Fibroblast of upper back skin (primary cell): ENCODE data around the gene CIITA.
"Not testable (repeated sequence)": the region's sequence is repeated elsewhere in the genome, so short reads cannot be mapped to it uniquely, and the experiment has no call there.

ENCODE experiments used
- DNase-seq: peaks from one replicate; pipeline ENCODE4 v3.0.0-alpha.2; 2013

Gene CIITA, protein sequence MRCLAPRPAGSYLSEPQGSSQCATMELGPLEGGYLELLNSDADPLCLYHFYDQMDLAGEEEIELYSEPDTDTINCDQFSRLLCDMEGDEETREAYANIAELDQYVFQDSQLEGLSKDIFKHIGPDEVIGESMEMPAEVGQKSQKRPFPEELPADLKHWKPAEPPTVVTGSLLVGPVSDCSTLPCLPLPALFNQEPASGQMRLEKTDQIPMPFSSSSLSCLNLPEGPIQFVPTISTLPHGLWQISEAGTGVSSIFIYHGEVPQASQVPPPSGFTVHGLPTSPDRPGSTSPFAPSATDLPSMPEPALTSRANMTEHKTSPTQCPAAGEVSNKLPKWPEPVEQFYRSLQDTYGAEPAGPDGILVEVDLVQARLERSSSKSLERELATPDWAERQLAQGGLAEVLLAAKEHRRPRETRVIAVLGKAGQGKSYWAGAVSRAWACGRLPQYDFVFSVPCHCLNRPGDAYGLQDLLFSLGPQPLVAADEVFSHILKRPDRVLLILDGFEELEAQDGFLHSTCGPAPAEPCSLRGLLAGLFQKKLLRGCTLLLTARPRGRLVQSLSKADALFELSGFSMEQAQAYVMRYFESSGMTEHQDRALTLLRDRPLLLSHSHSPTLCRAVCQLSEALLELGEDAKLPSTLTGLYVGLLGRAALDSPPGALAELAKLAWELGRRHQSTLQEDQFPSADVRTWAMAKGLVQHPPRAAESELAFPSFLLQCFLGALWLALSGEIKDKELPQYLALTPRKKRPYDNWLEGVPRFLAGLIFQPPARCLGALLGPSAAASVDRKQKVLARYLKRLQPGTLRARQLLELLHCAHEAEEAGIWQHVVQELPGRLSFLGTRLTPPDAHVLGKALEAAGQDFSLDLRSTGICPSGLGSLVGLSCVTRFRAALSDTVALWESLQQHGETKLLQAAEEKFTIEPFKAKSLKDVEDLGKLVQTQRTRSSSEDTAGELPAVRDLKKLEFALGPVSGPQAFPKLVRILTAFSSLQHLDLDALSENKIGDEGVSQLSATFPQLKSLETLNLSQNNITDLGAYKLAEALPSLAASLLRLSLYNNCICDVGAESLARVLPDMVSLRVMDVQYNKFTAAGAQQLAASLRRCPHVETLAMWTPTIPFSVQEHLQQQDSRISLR

GRCh38 chr16:10876799-10877341 lies at the start of gene CIITA:
Gene CIITA (plus strand): TSS chr16:10877202. CDS start chr16:10877331, 129 bp downstream.
- DNase-seq, result peak; percentile 87

GRCh38 chr16:10827691-10828341 lies 49.2 kb upstream of the CIITA start:
- DNase-seq, result peak; percentile 93

DNA sequence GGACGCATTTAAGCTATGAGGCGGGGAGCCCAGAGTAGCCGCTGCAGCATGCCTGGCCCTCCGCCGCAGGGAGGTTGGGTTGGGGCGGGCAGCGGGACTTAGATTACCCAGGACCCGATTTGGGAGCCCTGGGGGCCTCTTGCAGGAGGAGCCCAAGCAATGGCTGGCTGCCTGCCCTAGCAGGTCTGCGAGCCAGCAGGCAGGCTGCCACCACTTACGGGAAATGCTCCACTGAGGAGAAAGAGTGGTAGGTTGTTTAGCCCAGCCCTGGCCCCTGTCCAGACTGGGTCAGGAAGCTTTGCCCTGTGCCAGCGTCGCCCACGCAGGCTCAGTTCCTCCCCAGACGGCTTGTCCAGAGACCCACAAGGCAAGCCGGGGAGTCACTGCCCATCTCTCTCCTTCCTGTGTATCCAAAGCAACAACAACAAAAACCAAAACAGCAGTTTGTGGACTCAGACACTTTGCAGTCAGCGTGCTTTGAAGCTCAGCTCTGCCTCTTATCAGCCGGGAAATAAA lies 48.1 kb upstream of the CIITA start:
- peak; percentile 72 for DNase-seq

DNA sequence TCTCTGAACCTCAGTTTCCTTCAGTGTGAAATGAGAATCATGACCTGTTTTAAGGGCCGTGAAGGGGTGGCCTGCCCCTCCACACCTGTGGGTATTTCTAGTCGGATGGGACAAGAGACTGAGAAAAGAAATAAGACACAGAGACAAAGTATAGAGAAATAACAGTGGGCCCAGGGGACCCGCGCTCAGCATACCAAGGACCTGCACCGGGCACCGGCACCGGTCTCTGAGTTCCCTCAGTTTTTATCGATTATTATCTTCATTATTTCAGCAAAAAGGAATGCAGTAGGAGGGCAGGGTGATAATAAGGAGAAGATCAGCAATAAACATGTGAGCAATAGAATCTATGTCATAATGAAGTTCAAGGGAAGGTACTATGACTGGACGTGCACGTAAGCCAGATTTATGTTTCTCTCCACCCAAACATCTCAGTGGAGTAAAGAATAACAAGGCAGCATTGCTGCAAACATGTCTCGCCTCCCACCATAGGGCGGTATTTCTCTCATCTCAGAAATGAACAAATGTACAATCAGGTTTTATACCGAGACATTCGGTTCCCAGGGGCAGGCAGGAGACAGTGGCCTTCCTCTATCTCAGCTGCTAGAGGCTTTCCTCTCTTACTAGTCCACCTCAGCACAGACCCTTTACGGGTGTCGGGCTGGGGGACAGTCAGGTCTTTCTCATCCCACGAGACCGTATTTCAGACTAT lies 47.5 kb upstream of the CIITA start:
- DNase-seq, result not testable (repeated sequence)

GRCh38 chr16:10830240-10830639 lies 46.8 kb upstream of the CIITA start:
- DNase-seq, result not testable (repeated sequence)

- no peak for DNase-seq
These were observed 44.8 kb upstream of the CIITA start for GRCh38 chr16:10831894-10832886.

- DNase-seq, result no peak
These were observed 43.7 kb upstream of the CIITA start for GRCh38 chr16:10833271-10833670.

- no peak for DNase-seq
These were observed 42.9 kb upstream of the CIITA start for GRCh38 chr16:10834130-10834529.

- no peak for DNase-seq
These were observed 42.2 kb upstream of the CIITA start for GRCh38 chr16:10834766-10835165.

DNA sequence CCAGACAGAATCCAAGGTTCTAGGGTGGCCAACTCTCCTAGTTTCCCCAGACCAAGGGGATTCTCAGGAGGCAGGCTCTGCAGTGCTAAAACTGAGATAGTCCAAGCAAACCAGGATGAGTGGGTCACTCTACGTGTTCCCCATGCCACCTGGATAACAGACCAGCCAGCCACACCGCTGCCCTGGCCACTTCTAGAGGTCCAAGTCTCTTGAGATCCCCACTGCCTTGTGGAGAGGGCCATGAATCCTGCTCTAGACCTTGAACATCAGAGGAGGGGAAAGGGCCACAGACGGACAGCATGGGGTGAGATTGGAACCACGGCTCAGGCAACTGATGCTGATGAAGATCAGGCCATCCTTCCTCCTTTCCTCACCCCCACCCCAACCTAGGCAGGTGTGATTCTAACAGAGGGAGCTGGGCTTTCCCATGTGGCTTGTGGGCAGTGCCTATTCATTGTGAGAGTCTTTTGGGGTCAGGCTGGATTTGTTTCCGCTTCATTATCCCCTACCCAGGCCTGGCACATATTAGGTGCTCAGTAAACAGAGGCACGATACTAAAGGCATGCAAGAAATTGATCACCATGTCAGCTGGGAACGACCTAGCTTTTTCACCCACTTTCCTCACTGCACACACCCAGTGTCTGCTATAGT lies 41.6 kb upstream of the CIITA start:
- no peak for DNase-seq

- DNase-seq, result no peak
These were observed 40.7 kb upstream of the CIITA start for GRCh38 chr16:10836174-10836853.

- no peak for DNase-seq
These were observed 38.3 kb upstream of the CIITA start for GRCh38 chr16:10838621-10839278.

GRCh38 chr16:10839279-10839666 lies 37.7 kb upstream of the CIITA start:
- no peak for DNase-seq

- no peak for DNase-seq
These were observed 36.3 kb upstream of the CIITA start for GRCh38 chr16:10840703-10841102.

GRCh38 chr16:10846213-10846998 lies 30.6 kb upstream of the CIITA start:
- no peak for DNase-seq

DNA sequence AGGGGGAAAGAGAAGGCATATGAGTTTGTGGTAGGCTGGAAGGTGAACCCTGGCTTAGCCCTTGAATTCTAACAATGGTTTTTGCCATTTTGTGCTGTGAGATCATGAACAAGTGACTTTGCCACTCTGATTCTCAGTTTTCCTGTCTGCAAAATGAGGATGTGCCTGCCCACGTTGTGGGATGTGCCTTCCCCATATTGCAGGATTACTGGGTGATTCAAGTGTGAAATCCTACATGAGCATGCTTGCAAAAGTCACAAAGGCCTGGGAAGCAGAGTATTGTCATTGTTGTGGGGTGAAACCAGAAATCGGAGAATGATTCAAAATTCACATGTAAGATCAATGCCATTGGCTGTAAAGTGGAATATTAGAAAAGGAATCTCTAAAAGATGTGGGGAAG lies 29.8 kb upstream of the CIITA start:
- no peak for DNase-seq

GRCh38 chr16:10849736-10850477 lies 27.1 kb upstream of the CIITA start:
- no peak for DNase-seq
